Kidney (tissue), 14 donors: ENCODE measurements around the gene GREM2. TPM values are rescaled to one million over a fixed set of nuclear protein-coding genes. Genes with fewer than 3 reads are reported as not detected.
A peak's percentile ranks its signal among the peaks of the same experiment; 100 is the strongest.

Experiments used
- DNase-seq, 5 donors: peaks; one replicate each; pipeline ENCODE4 v3.0.0-alpha.2; 2013 to 2020
- FAIRE-seq: peaks from 2 replicates; lab custom pipeline; 2012; peaks lifted over from hg19 to GRCh38; lab: Jason Lieb, UNC
- H3K27ac ChIP-seq, 2 donors: one replicate each; pipeline ENCODE4 v1.7.0; 2013; ENCODE audit warnings: low read depth in 2 of 2, low read length in 2 of 2, inconsistent platforms in 1 of 2
- H3K27me3 ChIP-seq: one replicate; pipeline ENCODE4 v1.7.1; 2013; ENCODE audit warnings: low read length, inconsistent platforms; ENCODE audit not compliant: control insufficient read depth, insufficient read depth
- H3K36me3 ChIP-seq, 3 donors: one replicate each; pipeline versions ENCODE4 v1.7.0 to v1.7.1; 2013; ENCODE audit warnings: low read length in 3 of 3, control low read depth in 1 of 3, inconsistent platforms in 1 of 3; ENCODE audit not compliant: insufficient read depth in 3 of 3, control insufficient read depth in 2 of 3
- H3K4me1 ChIP-seq, 3 donors: one replicate each; pipeline versions ENCODE4 v1.7.0 to v1.7.1; 2013; ENCODE audit warnings: low read length in 3 of 3, inconsistent platforms in 1 of 3, low read depth in 1 of 3; ENCODE audit not compliant: control insufficient read depth in 2 of 3, insufficient read depth in 2 of 3
- H3K4me3 ChIP-seq, 3 donors: one replicate each; pipeline versions ENCODE4 v1.7.0 to v1.8.1; 2013; ENCODE audit warnings: low read length in 3 of 3, control low read depth in 1 of 3, inconsistent platforms in 1 of 3
- H3K9ac ChIP-seq, 3 donors: one replicate each; pipeline versions ENCODE4 v1.7.0 to v1.7.1; 2013; ENCODE audit warnings: low read length in 3 of 3, control low read depth in 1 of 3, inconsistent platforms in 1 of 3
- H3K9me3 ChIP-seq, 3 donors: one replicate each; pipeline versions ENCODE4 v1.7.0 to v1.7.1; 2013; ENCODE audit warnings: low read length in 3 of 3, control low read depth in 1 of 3, inconsistent platforms in 1 of 3; ENCODE audit not compliant: control insufficient read depth in 2 of 3, insufficient read depth in 1 of 3
- intact Hi-C: fragments of 100-400 bp; cut with DNase I; formaldehyde crosslinking; loops from one replicate; pipeline ENCODE4 v1.11.1; 2022
- polyA plus RNA-seq: library from polyadenylated mRNA; stranded (reverse); fragments of 350-450 nt; fragmentation: Illumina TruSeq; extraction: RNeasy Lipid Tissue Mini Kit (QIAGEN cat#74804); gene quantifications from one replicate; pipeline ENCODE4 v1.2.3, GENCODE V29; 2014; ENCODE audit warnings: low read depth, low replicate concordance; ENCODE audit not compliant: insufficient read depth
- total RNA-seq: library from RNA; stranded (reverse); fragmentation: NEBNext Ultra II Directional; extraction: Animal tissue kit (Norgen Biotek cat#: 25700); gene quantifications from one replicate; pipeline ENCODE4 v1.2.1, GENCODE V29; 2021
- TF ChIP-seq, protein P1 (sequence below): IDR thresholded peaks from 3 replicates; pipeline ENCODE4 v1.5.1; 2012; ENCODE audit warnings: mild to moderate bottlenecking, moderate library complexity, borderline replicate concordance; ENCODE audit not compliant: insufficient read depth; ENCODE audit errors: extremely low read depth
- donor health status: control.
- donor health status: control.
- donor health status: control.
- donor health status: control.
- donor health status: control.
- donor health status: DM: yes; HTN: yes; CAD: no.
- donor health status: Normal renal cell carcinoma (clear cell type).

Gene GREM2
- total and polyA plus RNA-seq, 2 donors from 2014 or later: 0.34 to 0.50 TPM

DNA sequence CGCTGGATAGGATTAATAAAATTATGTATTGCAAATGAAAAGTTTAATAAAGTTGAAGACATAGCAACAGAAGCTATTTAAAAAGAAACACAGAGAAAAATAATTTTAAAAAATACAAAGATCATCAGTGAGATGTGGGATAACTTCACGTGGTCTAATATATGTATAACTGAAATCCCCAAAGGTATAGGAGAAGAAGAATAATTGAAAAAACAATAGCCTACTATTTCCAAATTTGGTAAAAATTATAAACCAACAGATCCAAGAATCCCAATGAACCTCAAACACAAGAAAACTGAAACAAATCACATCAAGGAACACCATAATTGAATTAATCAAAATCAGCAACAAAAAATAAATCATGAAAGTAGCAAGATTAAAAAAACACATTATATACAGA is 44.9 kb downstream of the GREM2 start:
- no peaks in the 10 kb centered on the region for H3K9me3 ChIP-seq
- H3K4me1 ChIP-seq: no peaks in the 10 kb centered on the region
- DNase-seq (no peak), FAIRE-seq (no peak)
- intact Hi-C loops: no loop called here
- no peak overlapping the region for H3K27ac ChIP-seq
- TF ChIP-seq, protein P1, sequence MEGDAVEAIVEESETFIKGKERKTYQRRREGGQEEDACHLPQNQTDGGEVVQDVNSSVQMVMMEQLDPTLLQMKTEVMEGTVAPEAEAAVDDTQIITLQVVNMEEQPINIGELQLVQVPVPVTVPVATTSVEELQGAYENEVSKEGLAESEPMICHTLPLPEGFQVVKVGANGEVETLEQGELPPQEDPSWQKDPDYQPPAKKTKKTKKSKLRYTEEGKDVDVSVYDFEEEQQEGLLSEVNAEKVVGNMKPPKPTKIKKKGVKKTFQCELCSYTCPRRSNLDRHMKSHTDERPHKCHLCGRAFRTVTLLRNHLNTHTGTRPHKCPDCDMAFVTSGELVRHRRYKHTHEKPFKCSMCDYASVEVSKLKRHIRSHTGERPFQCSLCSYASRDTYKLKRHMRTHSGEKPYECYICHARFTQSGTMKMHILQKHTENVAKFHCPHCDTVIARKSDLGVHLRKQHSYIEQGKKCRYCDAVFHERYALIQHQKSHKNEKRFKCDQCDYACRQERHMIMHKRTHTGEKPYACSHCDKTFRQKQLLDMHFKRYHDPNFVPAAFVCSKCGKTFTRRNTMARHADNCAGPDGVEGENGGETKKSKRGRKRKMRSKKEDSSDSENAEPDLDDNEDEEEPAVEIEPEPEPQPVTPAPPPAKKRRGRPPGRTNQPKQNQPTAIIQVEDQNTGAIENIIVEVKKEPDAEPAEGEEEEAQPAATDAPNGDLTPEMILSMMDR: no peak
- H3K4me3 ChIP-seq: no peak overlapping the region
- no peaks in the 10 kb centered on the region for H3K27me3 ChIP-seq
- no peak overlapping the region for H3K9ac ChIP-seq
- no peaks in the 10 kb centered on the region for H3K36me3 ChIP-seq

GRCh38 chr1:240562779-240563178 is 49.2 kb downstream of the GREM2 start:
- no peaks in the 10 kb centered on the region for H3K36me3 ChIP-seq
- no peak for DNase-seq
- TF ChIP-seq, protein P1: no peak
- H3K9me3 ChIP-seq: no peaks in the 10 kb centered on the region
- no peak for FAIRE-seq
- H3K27me3 ChIP-seq: no peaks in the 10 kb centered on the region
- intact Hi-C loops: no loop called here
- no peak overlapping the region for H3K27ac ChIP-seq
- peak overlapping the region in 1 of 3 donors; percentile 14 for H3K4me3 ChIP-seq
- H3K9ac ChIP-seq: no peak overlapping the region
- H3K4me1 ChIP-seq: no peaks in the 10 kb centered on the region

DNA sequence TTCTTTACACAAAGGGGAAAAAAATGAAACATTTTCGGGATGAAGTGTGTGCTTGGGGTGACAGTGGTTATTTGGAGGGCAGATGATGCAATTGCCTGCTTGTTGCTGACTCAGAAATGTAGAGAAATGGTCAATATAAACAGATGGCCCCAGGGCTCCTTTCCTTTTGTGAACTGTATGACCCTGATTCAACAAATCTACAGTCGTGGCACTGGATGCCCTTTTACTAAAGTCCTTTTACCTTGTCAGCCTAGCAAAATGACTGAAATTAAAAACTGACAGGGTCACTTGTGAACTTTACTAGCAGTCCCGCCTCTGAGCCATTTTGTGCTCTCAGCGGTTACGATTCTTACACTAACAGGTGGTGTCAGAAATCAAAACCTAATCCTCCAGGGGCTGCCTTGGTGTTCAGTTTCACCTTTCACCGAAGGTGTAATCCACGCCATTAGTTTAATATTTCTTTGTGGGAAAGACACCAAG is 49.8 kb downstream of the GREM2 start:
- H3K4me3 ChIP-seq: no peak overlapping the region
- FAIRE-seq: no peak
- intact Hi-C loops: no loop called here

More for the DNA sequence above, 49.8 kb downstream of the GREM2 start:
- DNase-seq: peak in 1 of 5 donors; percentile 12
- Histone ChIP-seq H3K27me3 (no peaks in the 10 kb centered on the region), H3K9ac (no peak overlapping the region), H3K4me1 (no peaks in the 10 kb centered on the region), H3K36me3 (no peaks in the 10 kb centered on the region), H3K27ac (no peak overlapping the region), H3K9me3 (no peaks in the 10 kb centered on the region)
- TF ChIP-seq, protein P1: no peak
